Stimulated activated CD4-positive, alpha-beta T cell treated with anti-CD3 and anti-CD28 coated beads, Interleukin-15, amount 100 ng/mL, for 1 hour (primary cell): ENCODE measurements around the gene NR2C2.
"Not testable (repeated sequence)": the region's sequence is repeated elsewhere in the genome, so short reads cannot be mapped to it uniquely, and the experiment has no call there.

Experiments used
- DNase-seq, 2 donors: peaks; one replicate each; pipeline ENCODE4 v3.0.0-alpha.2; 2020; ENCODE audit warnings: low read depth in 1 of 2, low spot score in 1 of 2

The NR2C2 gene

DNA sequence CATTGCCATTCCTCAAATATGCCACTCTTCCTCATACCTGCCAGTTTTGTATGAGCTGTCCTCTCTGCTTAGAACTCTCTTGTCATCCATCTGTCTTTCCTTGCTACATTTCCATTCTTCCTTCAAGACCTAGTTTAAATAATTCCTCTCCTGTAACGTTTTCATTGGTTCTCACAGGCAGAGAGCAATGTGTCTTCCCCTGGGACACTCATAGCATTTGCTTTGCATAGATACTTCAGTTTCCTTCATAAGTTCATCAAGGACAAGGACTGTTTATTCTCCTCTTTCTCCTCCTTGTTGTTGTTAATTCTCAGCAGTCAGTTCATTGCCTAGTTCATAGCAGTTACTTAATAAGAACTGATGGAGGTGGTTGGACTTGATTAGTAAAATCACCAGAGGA, 10.5 kb downstream of the NR2C2 start:
- no peak for DNase-seq

GRCh38 chr3:14959359-14959943, 12.1 kb downstream of the NR2C2 start:
- DNase-seq = no peak

- no peak for DNase-seq
Measured at GRCh38 chr3:14962762-14963161, 15.4 kb downstream of the NR2C2 start.

DNA sequence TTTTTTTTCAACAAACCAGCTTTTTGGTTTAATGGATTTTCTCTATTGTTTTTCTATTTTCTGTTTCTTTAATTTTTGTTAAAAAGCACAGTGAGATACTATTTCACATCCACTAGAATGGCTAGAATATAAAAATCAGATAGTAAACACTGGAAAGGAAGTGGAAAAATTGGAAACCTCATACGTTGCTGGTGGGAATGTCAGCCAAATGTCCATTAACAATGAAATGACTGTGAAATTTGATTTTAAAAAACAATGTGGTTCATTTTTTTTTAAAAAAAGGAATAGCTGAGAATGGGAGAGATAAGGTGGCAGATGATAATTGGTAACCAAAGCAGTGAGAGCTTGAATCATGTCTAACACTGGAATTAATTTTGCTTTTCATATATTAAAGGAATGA, 19.9 kb downstream of the NR2C2 start:
- no peak for DNase-seq

DNA sequence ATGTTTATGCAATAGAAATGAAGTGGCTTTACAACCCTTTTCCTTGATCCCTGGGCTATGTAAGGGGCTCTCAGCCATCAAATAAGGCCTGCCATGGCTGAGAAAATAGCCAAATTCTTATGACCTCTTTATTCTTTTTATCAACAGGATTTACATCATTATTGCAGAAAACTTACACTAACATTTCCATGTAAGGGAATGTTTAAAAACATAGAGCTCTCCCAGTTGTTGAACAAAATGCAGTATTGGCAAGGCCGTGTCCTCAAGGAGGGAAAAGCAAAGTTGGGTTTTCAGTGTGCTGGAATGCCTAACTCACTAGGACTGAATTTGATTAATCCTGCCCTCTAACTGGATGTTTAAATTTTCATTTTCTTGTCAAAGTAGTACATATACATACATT, 22.3 kb downstream of the NR2C2 start:
- no peak for DNase-seq

- DNase-seq = no peak
Measured at GRCh38 chr3:14976317-14976716, 28.9 kb downstream of the NR2C2 start.

DNA sequence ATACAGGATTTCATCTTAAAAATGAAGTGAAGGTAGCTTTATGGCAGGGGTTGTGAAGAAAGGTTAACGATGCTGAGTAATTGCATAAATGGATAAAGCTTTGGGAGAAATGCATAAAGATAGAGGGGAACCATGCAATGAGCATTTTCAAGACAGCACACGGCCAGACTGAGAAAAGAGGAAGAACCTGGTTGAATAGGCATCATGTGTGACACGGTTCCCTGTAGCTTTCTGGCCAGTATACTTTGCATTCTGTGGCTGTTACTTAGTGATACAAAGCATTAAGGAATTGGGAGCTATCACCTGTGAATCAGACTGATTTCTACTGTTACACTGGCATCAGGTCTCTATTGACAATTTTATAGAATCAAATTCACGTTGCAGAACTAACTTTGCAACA, 33.3 kb downstream of the NR2C2 start:
- DNase-seq = no peak

GRCh38 chr3:14984581-14985113, 37.3 kb downstream of the NR2C2 start:
- no peak for DNase-seq

- DNase-seq = no peak
Measured at GRCh38 chr3:14988988-14989394, 41.6 kb downstream of the NR2C2 start.

DNA sequence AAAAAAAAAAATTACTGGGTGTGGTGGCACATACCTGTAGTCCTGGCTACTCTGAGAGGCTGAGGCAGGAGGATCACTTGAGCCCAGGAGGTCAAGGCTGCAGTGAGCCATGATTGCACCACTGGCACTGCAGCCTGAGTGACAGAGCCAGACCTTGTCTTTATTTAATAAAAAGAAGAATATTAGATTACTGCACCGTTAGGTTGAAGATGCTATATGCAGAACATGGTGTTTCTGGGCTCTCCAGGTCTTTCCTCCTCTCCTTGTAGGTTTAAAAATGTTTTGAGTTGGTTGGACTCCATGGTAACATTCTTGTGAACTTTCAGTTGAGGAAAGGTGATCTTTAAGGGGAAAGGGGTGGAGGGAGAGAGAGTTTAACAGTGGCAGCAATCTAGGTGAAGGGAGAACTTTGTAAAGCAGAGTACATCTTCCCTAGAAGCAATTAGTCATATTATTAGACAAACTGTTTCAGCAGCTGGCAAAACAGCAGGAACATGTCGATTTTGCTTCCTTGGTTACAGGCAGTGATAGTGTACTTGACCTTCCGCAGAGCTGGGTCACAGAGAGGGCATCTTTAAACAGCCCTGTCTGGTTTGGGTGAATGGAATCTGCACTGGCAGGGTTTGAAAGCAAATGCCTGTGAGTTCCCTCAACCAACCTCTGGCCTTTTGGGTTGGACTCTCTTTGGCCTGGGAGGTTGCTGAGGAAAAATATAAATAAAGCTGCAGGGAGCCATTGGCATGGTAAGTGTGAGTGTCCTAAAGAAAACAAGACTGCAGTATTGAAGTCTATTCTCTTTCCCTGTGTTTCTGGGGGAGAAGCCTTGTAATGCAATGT, 42.8 kb downstream of the NR2C2 start:
- no peak for DNase-seq

DNA sequence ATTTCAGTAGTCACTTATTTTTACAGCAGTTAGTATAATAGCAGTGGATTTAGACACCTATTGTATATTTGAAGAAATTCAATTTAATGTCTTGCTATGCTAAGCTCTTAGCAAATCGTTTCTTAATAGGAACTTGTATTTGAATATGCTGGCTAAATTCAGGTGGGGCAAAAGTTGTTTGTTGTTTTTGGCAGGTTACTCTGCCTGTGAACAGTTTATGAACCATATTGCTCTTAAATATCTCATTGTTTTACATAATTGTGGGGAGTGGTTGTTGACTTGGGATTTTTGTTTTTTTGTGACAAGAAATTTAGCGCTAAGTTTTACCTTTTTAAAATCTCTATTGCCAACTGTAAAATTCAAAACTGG, 43.4 kb downstream of the NR2C2 start:
- no peak for DNase-seq

DNA sequence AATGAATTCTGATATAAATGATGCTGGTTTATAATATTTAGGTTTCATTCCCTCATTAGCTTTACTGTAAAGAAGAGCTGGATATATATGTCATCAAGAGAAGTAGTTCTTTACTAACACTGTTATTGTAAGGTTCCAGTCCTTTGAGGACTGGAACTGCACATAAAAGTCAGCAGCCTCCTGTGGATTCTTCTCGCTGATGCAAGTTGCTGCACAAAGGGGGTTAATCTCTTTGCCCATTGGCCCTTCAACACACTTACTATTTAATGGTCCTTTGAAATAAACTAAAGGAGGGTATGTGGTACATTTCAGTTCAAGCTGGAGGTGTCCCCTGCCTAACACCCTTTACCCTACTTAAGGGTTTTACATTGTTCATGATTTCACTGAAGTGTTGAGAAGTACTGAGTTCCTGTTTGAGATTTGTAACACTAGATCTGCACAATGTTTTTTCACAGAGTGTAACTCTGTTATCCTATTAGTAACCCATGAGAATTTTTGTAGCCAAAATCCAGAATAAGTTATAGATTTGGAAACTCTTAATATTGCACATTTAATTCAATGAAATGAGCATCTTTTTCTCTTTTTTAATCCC, 43.9 kb downstream of the NR2C2 start:
- DNase-seq = no peak

GRCh38 chr3:14991818-14992612, 44.6 kb downstream of the NR2C2 start:
- DNase-seq = no peak

DNA sequence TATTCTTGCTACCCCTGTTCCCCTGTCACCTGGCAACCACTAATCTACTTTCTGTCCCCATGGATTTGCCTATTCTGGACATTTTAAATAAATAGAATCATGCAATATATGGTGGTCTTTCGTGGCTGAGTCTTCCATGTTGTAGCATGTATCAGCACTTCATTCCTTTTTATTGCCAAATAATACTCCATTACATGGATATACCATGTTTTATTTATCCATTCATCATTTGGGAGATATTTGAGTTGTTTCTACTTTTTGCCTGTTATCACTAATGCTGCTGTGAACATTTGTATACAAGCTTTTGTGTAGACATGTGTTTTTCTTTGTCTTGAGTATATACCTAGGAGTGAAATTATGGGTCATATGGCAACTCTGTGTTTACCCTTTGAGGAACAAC, 50.6 kb downstream of the NR2C2 start:
- no peak for DNase-seq

DNA sequence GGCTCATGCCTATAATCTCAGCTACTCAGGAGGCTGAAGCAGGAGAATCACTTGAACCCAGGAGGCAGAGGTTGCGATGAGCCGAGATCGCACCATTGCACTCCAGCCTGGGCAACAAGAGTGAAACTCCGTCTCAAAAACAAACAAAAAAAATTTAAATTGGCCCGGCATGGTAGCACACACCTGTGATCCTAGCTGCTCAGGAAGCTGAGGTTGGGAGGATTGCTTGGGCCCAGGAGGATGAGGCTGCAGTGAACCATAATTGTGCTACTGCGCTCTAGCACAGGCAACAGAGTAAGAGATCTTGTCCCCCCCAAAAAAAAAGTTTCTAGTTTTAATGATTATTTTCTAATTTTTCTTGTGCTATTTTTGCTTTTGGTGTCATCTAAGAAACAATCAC, 51.8 kb downstream of the NR2C2 start:
- DNase-seq = not testable (repeated sequence)

GRCh38 chr3:15007681-15008141, 60.3 kb downstream of the NR2C2 start:
- no peak for DNase-seq

DNA sequence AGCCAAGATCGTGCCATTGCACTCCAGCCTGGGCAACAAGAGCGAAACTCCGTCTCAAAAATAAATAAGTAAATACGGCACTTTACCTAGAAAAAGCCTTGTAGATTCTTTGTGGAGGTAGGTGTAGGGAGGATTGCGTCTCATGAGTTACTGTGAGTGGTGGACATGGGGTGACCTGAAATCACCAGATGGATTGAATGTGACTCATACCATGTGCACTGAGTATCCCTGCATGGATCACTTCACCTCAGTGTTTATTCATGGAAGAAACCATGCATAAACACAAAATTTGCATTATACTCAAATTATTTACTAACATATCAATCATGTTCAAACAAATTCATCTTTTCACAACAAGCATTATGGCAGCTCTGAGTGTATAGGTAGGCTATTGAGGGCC, 61.8 kb downstream of the NR2C2 start:
- DNase-seq = no peak

DNA sequence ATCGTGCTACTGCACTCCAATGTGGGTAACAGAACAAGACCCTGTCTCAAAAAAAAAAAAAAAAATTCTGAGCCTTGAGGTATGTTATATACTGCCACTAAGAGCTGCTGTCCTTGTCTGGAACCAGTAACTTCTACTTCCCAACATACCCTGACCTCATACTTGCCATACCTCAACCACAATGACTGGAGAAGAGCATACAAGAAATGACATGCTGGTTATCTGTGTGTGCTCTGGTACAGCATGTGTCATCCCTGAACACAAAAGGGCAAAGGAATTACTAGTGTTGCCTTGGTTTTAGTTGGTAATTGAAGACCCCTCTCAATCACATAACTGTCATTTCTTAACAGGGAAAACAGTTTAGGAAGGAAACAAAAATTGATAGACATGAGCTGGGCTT, 63.3 kb downstream of the NR2C2 start:
- no peak for DNase-seq

GRCh38 chr3:15011174-15011573, 63.8 kb downstream of the NR2C2 start:
- DNase-seq = no peak

- DNase-seq = no peak
Measured at GRCh38 chr3:15014606-15015328, 67.4 kb downstream of the NR2C2 start.

GRCh38 chr3:15015456-15015855, 68.1 kb downstream of the NR2C2 start:
- no peak for DNase-seq
